HG02798 (cell line): ENCODE results near the gene MDFI.

Source experiments
- ATAC-seq: cut with Tn5 transposase; IDR thresholded peaks from one replicate; pipeline ENCODE4 v1.9.1; 2021; ENCODE audit warnings: mild to moderate bottlenecking; ENCODE audit not compliant: unreplicated experiment, poor library complexity

The MDFI gene

GRCh38 chr6:41648070-41648585 is 9.9 kb downstream of the MDFI start:
- ATAC-seq, result no peak

- ATAC-seq, result no peak
These were observed 10.7 kb downstream of the MDFI start for GRCh38 chr6:41648921-41649320.

- ATAC-seq, result no peak
These were observed 11.3 kb downstream of the MDFI start for GRCh38 chr6:41649596-41649995.

- ATAC-seq, result no peak
These were observed 11.9 kb downstream of the MDFI start for GRCh38 chr6:41650120-41650519.

- no peak for ATAC-seq
These were observed 13.1 kb downstream of the MDFI start for GRCh38 chr6:41651246-41651961.

- ATAC-seq, result no peak
These were observed 13.8 kb downstream of the MDFI start for GRCh38 chr6:41651962-41652657.

- ATAC-seq, result no peak
These were observed 14.8 kb downstream of the MDFI start for GRCh38 chr6:41652866-41653652.

GRCh38 chr6:41653691-41654090 is 15.4 kb downstream of the MDFI start:
- ATAC-seq, result no peak

GRCh38 chr6:41654151-41654697 is 16.0 kb downstream of the MDFI start:
- no peak for ATAC-seq

GRCh38 chr6:41654698-41655151 is 16.5 kb downstream of the MDFI start:
- ATAC-seq, result no peak

- ATAC-seq, result no peak
These were observed 16.9 kb downstream of the MDFI start for GRCh38 chr6:41655176-41655575.

- ATAC-seq, result no peak
These were observed 17.4 kb downstream of the MDFI start for GRCh38 chr6:41655646-41656001.

GRCh38 chr6:41656002-41656691 is 17.9 kb downstream of the MDFI start:
- ATAC-seq, result no peak

- no peak for ATAC-seq
These were observed 19.1 kb downstream of the MDFI start for GRCh38 chr6:41657131-41658094.

- no peak for ATAC-seq
These were observed 20.4 kb downstream of the MDFI start for GRCh38 chr6:41658636-41659035.

GRCh38 chr6:41659935-41660334 is 21.7 kb downstream of the MDFI start:
- no peak for ATAC-seq

- no peak for ATAC-seq
These were observed 25.3 kb downstream of the MDFI start for GRCh38 chr6:41663568-41663967.

- ATAC-seq, result no peak
These were observed 26.0 kb downstream of the MDFI start for GRCh38 chr6:41664271-41664670.

- ATAC-seq, result no peak
These were observed 28.9 kb downstream of the MDFI start for GRCh38 chr6:41667195-41667594.
